Epithelial cell of prostate (primary cell): Measurements from ENCODE around the gene SLC17A8.
"Not testable (repeated sequence)": the region's sequence is repeated elsewhere in the genome, so short reads cannot be mapped to it uniquely, and the experiment has no call there.

Source experiments
- DNase-seq: peaks from one replicate; pipeline ENCODE4 v3.0.0-alpha.2; 2011; ENCODE audit warnings: low read depth, low spot score
- H3K27ac ChIP-seq: fragments of 450-650 bp; 2 replicates; pipeline ENCODE4 v1.5.1; 2017; ENCODE audit warnings: mild to moderate bottlenecking

SLC17A8 gene

DNA sequence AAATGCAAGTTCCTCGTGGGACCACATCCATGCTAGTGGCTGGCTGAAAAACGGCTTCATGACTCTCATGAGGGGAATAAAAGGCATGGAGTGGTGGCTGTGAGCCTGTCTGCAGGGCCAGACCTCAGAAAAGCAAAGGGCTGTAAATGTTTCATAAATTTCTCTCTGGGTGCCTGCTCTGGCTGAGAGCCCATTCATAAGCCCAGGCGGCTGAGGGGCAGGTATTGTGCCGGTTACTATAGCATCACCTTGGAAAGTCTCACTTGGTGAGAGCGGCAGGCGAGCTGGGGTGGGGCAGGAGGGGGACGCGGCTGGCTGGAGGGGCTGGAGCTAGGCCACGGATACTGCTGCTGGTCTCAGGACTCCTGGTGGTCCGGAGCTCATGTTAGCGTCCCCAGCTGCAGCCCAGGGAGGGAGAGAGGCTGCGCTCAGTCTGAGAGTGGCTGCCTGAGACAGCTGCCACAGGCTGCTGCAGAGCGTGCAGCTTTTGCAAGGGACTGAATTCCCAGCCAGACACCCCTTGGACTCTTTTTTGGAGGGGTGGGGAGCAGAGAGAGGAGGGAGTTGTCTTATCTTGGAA is at the start of gene SLC17A8:
Gene SLC17A8, plus strand, starts transcription at position 431 of the 580 bp plus-strand sequence. CDS start 318 bp downstream, outside the sequence.
- DNase-seq, result no peak
- no peak within 1 kb of the TSS for H3K27ac ChIP-seq

DNA sequence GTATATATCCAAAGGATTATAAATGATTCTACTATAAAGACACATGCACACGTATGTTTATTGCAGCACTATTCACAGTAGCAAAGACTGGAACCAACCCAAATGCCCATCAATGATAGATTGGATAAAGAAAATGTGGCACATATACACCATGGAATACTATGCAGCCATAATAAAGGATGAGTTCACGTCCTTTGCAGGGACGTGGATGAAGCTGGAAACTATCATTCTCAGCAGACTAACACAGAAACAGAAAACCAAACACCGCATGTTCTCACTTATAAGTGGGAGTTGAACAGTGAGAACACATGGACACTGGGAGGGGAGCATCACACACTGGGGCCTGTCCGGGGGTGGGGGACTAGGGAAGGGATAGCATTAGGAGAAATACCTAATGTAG is 48.7 kb upstream of the SLC17A8 start:
- not testable (repeated sequence) for H3K27ac ChIP-seq, DNase-seq

- no peak overlapping the region for H3K27ac ChIP-seq
- no peak for DNase-seq
Measured at GRCh38 chr12:100311317-100311716, 45.6 kb upstream of the SLC17A8 start.

DNA sequence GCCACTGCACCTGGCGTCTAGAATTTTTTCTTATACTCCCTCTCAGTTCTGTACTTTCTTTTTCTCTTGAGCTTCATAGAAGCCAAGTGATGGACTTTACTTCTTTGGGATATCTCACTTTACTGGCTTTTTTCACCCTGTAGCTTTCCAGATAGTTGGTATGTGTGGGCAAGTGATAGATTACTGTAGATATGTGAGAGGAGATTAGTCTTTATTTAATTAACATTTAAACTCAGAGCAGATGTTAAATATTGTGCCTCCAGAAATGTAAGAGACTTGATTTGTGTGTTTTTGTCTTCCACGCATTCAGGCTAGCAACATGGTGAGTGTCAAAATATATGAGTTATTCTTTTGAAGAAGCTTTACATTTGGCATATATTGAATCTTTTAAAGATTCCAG is 39.5 kb upstream of the SLC17A8 start:
- H3K27ac ChIP-seq, result no peak overlapping the region
- DNase-seq, result no peak

GRCh38 chr12:100324498-100324897 is 32.4 kb upstream of the SLC17A8 start:
- no peak for DNase-seq
- no peak overlapping the region for H3K27ac ChIP-seq

DNA sequence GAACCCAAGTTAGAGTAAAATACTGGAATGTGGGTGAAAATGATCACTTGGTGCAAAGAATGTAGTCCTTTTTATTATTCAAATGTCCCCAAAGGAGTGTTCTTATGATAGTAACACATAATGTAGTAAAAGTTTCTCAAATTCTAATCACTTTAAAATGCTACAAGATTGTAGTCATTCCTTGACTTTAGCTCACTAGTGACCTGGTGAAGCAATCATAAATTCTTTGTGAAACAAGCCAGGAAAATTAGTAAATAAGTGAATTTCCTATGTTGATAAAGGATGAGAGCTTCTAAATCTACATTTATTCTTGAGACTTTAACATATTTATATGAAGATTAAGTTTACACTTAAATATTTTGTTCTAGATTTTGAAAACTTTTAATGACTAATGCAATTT is 30.7 kb upstream of the SLC17A8 start:
- no peak for DNase-seq
- no peak overlapping the region for H3K27ac ChIP-seq

DNA sequence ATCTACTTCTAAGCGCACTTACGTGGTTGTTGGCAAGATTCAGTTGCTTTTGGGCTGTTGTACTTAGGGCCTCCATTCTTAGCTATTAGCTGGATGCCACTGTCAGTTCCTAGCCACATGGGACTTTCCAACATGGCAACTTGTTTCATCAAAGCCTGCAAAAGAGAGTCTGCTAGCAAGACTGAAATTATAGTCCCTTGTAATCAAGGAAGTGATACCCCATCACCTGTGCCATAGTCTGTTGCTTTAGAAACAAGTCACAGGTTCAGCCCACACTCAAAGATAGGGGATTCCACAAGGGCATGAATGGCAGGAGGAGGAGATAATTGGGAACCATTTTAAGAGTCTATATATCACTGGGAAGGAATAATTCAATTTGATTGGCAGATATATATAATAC is 27.1 kb upstream of the SLC17A8 start:
- no peak overlapping the region for H3K27ac ChIP-seq
- no peak for DNase-seq

- DNase-seq, result no peak
- H3K27ac ChIP-seq, result no peak overlapping the region
Measured at GRCh38 chr12:100331871-100332270, 25.0 kb upstream of the SLC17A8 start.

DNA sequence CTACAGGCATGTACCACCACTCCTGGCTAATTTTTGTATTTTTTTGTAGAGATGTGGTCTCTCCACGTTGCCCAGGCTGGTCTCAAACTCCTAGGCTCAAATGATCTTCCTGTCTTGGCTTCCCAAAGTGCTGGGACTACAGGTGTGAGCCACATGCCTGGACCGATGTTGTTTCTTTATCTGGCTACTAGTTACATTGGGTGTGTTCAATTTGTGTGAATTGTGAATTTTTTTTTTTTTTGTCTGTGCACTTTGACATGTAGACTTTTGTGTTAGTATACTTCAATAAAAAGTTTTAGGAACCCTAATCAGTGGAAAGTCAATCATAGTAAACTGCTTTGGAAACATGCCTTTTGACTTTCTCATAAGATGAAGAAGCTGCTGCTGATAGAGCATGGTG is 24.0 kb upstream of the SLC17A8 start:
- H3K27ac ChIP-seq, result no peak overlapping the region
- no peak for DNase-seq

GRCh38 chr12:100337299-100337698 is 19.6 kb upstream of the SLC17A8 start:
- DNase-seq, result no peak
- no peak overlapping the region for H3K27ac ChIP-seq

DNA sequence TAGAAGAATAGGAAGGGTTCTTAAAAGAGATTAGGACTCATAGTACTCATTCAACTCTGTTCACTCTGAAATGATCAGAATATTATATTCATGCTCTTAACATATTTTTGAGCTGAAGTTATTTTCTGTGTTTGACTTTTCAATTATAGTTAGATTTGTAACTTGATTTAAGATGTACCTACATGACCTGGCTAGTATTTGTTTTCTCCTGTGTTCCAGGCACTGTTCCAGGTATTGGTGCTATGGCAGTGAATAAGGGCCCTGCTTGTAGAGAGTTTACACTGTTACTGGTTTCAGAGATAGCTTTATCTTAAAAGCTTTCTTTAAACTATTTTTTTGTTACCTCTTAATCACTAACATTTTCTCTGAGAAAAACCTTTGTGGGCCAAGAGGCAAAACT is 19.1 kb upstream of the SLC17A8 start:
- DNase-seq, result no peak
- H3K27ac ChIP-seq, result no peak overlapping the region

DNA sequence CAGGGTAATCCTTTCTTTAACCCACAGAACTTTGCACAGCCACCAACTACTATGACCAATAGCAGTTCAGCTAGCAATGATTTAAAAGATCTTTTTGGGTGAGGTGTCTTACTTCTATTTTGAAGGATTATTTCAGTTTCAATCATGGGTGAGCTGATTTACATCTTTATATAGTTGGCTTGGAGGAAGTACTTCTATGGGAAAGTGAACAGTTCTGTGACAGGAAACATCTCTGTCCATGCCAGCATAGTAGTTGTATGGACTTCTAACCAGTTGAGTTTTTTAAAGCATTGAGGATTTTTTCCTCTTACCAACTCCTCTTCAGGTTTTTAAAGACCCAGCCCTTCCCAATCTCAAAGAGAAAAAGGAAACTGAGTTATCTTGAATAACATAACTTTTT is 17.8 kb upstream of the SLC17A8 start:
- H3K27ac ChIP-seq, result no peak overlapping the region
- DNase-seq, result no peak

GRCh38 chr12:100342897-100343296 is 14.0 kb upstream of the SLC17A8 start:
- DNase-seq, H3K27ac ChIP-seq: not testable (repeated sequence)

GRCh38 chr12:100344351-100344750 is 12.5 kb upstream of the SLC17A8 start:
- not testable (repeated sequence) for H3K27ac ChIP-seq, DNase-seq

- DNase-seq, result no peak
Measured at GRCh38 chr12:100345020-100345767, 11.7 kb upstream of the SLC17A8 start.

DNA sequence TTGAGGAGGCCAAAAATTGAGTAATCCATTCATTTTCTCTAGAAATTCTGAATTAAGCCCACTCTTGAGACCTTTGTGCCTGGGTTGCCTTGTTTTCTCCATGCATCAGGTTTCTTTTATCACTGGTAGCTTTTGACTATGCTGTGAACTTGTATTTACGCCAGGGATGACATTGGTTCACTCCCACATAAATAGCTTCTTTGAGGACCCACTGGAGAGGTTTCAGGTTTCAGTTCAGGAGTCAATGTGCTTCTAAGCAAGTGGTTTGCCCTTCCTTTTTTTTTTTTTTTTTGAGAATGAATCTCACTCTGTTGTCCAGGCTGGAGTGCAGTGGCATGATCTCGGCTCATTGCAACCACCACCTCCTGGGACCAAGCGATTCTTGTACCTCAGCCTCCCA is 10.2 kb upstream of the SLC17A8 start:
- H3K27ac ChIP-seq, result no peak overlapping the region
- DNase-seq, result no peak

More at GRCh38 chr12:100345020-100345767, 11.7 kb upstream of the SLC17A8 start:
- H3K27ac ChIP-seq, result no peak overlapping the region

GRCh38 chr12:100348657-100349454 is 8.0 kb upstream of the SLC17A8 start:
- H3K27ac ChIP-seq, result no peak overlapping the region
- DNase-seq, result no peak

GRCh38 chr12:100359248-100359647 is 2.4 kb downstream of the SLC17A8 start:
- H3K27ac ChIP-seq, result no peak overlapping the region
- DNase-seq, result no peak

DNA sequence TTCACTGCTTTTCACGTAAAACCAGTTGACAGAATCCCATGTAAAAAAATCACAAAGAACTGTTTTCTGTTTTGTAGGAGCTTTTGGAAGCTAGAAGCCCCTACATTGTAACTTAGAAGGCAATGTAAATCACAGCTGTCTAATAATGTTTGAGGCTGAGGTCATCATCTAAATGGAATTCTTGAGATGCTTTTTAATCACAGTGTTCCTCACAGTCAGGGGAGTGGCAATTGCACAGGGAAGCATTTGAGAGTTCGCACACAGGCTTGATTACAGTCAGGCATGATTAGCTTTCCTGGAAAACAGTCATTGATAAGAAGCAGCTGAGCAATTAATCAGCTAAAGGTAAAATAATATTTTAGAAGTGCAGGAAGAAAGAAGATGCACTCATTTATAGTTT is 2.9 kb downstream of the SLC17A8 start:
- no peak overlapping the region for H3K27ac ChIP-seq
- DNase-seq, result no peak

- no peak overlapping the region for H3K27ac ChIP-seq
- DNase-seq, result no peak
Measured at GRCh38 chr12:100360450-100360849, 3.6 kb downstream of the SLC17A8 start.

GRCh38 chr12:100364324-100364723 is 7.5 kb downstream of the SLC17A8 start:
- no peak overlapping the region for H3K27ac ChIP-seq
- DNase-seq, result no peak
